HepG2 (cell line): ENCODE results near the gene DDX17. TPM values are rescaled to one million over a fixed set of nuclear protein-coding genes. Genes with fewer than 3 reads are reported as not detected.

Source experiments
- ATF7 ChIP-seq, 2 experiments: fragments of 450-650 bp in 1 of 2; sonication (generic) in 1 of 2; formaldehyde crosslinking in 1 of 2; IDR thresholded peaks; 2 replicates each; pipeline versions ENCODE4 v1.4.0 to v1.6.1; 2016 to 2020; ENCODE audit warnings: antibody characterized with exemption in 1 of 2, mild to moderate bottlenecking in 1 of 2, missing genetic modification reagents in 1 of 2
- EZH2 ChIP-seq: conservative IDR thresholded peaks from 2 replicates; pipeline ENCODE4 v1.6.1; 2012; ENCODE audit warnings: mild to moderate bottlenecking, low read depth, low read length, moderate library complexity
- KIAA2018 ChIP-seq: sonication (generic); formaldehyde crosslinking; IDR thresholded peaks from 2 replicates; pipeline ENCODE4 v1.5.0; 2020; ENCODE audit warnings: mild to moderate bottlenecking, missing genetic modification reagents, borderline replicate concordance
- MTF2 ChIP-seq: sonication (generic); formaldehyde crosslinking; IDR thresholded peaks from 2 replicates; pipeline ENCODE4 v1.5.0; 2020; ENCODE audit warnings: missing genetic modification reagents, borderline replicate concordance
- NFIB ChIP-seq: sonication (generic); formaldehyde crosslinking; IDR thresholded peaks from 2 replicates; pipeline ENCODE4 v1.9.0; 2021; ENCODE audit warnings: missing genetic modification reagents, mild to moderate bottlenecking, borderline replicate concordance
- ZMYM2 ChIP-seq: sonication (generic); formaldehyde crosslinking; IDR thresholded peaks from 2 replicates; pipeline ENCODE4 v1.8.0; 2022; ENCODE audit warnings: mild to moderate bottlenecking, missing genetic modification reagents
- ZSCAN20 ChIP-seq: sonication (generic); formaldehyde crosslinking; IDR thresholded peaks from 2 replicates; pipeline ENCODE4 v1.4.0; 2020; ENCODE audit warnings: missing genetic modification reagents, mild to moderate bottlenecking, borderline replicate concordance
- polyA plus RNA-seq, 8 experiments: library from polyadenylated mRNA; depleted of rRNA in 3 of 8; stranded (reverse) in 7 of 8; unstranded in 1 of 8; fragments of >200 nt; fragmentation: Illumina TruSeq in 4 of 8; extraction: Trizol in 4 of 8; gene quantifications; 2 replicates each; pipeline versions ENCODE4 v1.2.1 to v1.2.3, GENCODE V29; 2011 to 2016; ENCODE audit warnings: low read depth in 4 of 8, missing spikeins in 1 of 8, mixed read lengths in 1 of 8; ENCODE audit not compliant: insufficient read depth in 1 of 8
- total RNA-seq, 5 experiments: library from RNA; depleted of rRNA; stranded (reverse); fragments of >200 nt; fragmentation: Illumina TruSeq; extraction: Trizol; gene quantifications; 2 replicates each; pipeline ENCODE4 v1.2.3, GENCODE V29; 2016; ENCODE audit warnings: low read depth in 1 of 5

The DDX17 gene
- total and polyA plus RNA-seq, 2 of the 13 experiments (the other 11 are each of a cell fraction or from before 2014, with no cell fraction given): 238 to 344 TPM

GRCh38 chr22:38519453-38520250 lies 13.5 kb upstream of the DDX17 start (continued):
- TF ChIP-seq KIAA2018 (CRISPR knock-in tag) (no peak), ATF7 (IDR thresholded peaks at IDR 0.05) (no peak), ATF7 (CRISPR knock-in tag; IDR thresholded peaks at IDR 0.05) (no peak), MTF2 (no peak), ZSCAN20 (CRISPR knock-in tag) (no peak), NFIB (CRISPR knock-in tag) (no peak), EZH2 (no peak), ZMYM2 (no peak)
